Adrenal gland (tissue), 12 donors: ENCODE measurements around the gene SPEG. TPM values are rescaled to one million over a fixed set of nuclear protein-coding genes. Genes with fewer than 3 reads are reported as not detected.

ENCODE experiments used
- DNase-seq, 7 donors: peaks; one replicate each; pipeline ENCODE4 v3.0.0-alpha.2; 2019 to 2020
- H3K27ac ChIP-seq, 5 donors: fragments of 200-600 bp; sonication (generic) in 4 of 5; 1 replicate in 3 of 5; 2 replicates in 2 of 5; pipeline versions ENCODE4 v1.5.1 to v1.8.0; 2016 to 2020; ENCODE audit warnings: mild to moderate bottlenecking in 1 of 5
- H3K27me3 ChIP-seq: fragments of 200-600 bp; 2 replicates; pipeline ENCODE4 v1.8.0; 2021
- H3K36me3 ChIP-seq, 2 donors: fragments of 200-600 bp; replicated peaks in 1 of 2; 1 replicate in 1 of 2; 2 replicates in 1 of 2; pipeline versions ENCODE4 v1.5.1 to v1.8.0; 2018 to 2022
- H3K4me1 ChIP-seq, 2 donors: fragments of 200-600 bp; replicated peaks in 1 of 2; 1 replicate in 1 of 2; 2 replicates in 1 of 2; pipeline versions ENCODE4 v1.5.1 to v1.8.0; 2018 to 2021
- H3K4me3 ChIP-seq, 4 donors: fragments of 200-600 bp; sonication (generic) in 3 of 4; one replicate each; pipeline ENCODE4 v1.5.1; 2016 to 2018
- H3K9me3 ChIP-seq, 3 donors: fragments of 200-600 bp; sonication (generic) in 1 of 3; replicated peaks in 1 of 3; 1 replicate in 2 of 3; 2 replicates in 1 of 3; pipeline versions ENCODE4 v1.5.1 to v1.8.0; 2016 to 2021
- CTCF ChIP-seq, 6 experiments: fragments of 450-650 bp in 4 of 6; fragments of 200-600 bp in 2 of 6; sonication (generic) in 1 of 6; IDR thresholded peaks; 1 replicate in 5 of 6; 2 replicates in 1 of 6; pipeline versions ENCODE4 v1.5.1 to v1.8.0; 2016 to 2021; ENCODE audit warnings: antibody characterized with exemption in 6 of 6, mild to moderate bottlenecking in 2 of 6, moderate library complexity in 1 of 6
- POLR2A ChIP-seq, 2 donors: fragments of 450-650 bp; IDR thresholded peaks; one replicate each; pipeline ENCODE4 v1.6.1; 2017; ENCODE audit warnings: antibody characterized with exemption in 2 of 2, mild to moderate bottlenecking in 2 of 2, moderate library complexity in 1 of 2
- WGBS, 4 donors: extraction: QIAGEN DNeasy Blood & Tissue Kit in 2 of 4; methylation state at CpG; one replicate each; pipeline versions ENCODE4 v1.1.5 to v1.1.7; 2013 to 2017; 5-methylcytosine and 5-hydroxymethylcytosine counted together
- intact Hi-C, 2 donors: fragments of 100-400 bp; cut with DNase I; formaldehyde crosslinking; loops; one replicate each; pipeline versions ENCODE4 v1.14.1 to v1.15.0; 2022 to 2023
- polyA plus RNA-seq, 3 donors: library from polyadenylated mRNA; stranded (reverse); fragments of 200-250 nt in 2 of 3; fragments of 350-450 nt in 1 of 3; fragmentation: Illumina TruSeq in 1 of 3; extraction: RNeasy Lipid Tissue Mini Kit (QIAGEN cat#74804) in 1 of 3; gene quantifications; one replicate each; pipeline ENCODE4 v1.2.3, GENCODE V29; 2013 to 2014
- total RNA-seq, 9 donors: library from RNA; depleted of rRNA in 4 of 9; stranded (reverse); fragments of >200 nt in 4 of 9; fragments of 120-200 nt in 1 of 9; fragmentation: NEBNext Ultra II Directional in 1 of 9; extraction: Animal tissue kit (Norgen Biotek cat#: 25700) in 1 of 9; gene quantifications; one replicate each; pipeline versions ENCODE4 v1.1.0 to v1.2.4, GENCODE V29; 2013 to 2023
- donor health status: healthy with polysubstance abuse.
- donor health status: Bipolar disorder and iron deficiency.
- donor health status: DM: yes; HTN: yes; CAD: no.
- donor health status: DM: no; HTN: no; CAD: no.
- donor health status: DM: no; HTN: no; CAD: no.
- donor health status: DM: yes; HTN: yes; CAD: no.

The SPEG gene
- total and polyA plus RNA-seq, 12 donors: 0.66 to 178 (median 5.5) TPM

- intact Hi-C loops: no loop called here
- no peak for DNase-seq
- 50 to 79% (median 71%) methylated on average over 5 of the region's 5 CpGs for WGBS, 4 donors
- peak overlapping the region in 2 of 5 donors; percentile 10 to 65 for H3K27ac ChIP-seq
- H3K9me3 ChIP-seq: no peaks in the 10 kb centered on the region
- TF ChIP-seq CTCF (IDR thresholded peaks at IDR 0.05) (no peak), POLR2A (IDR thresholded peaks at IDR 0.05) (no peak)
- peaks cover 24% of the 10 kb centered on the region for H3K27me3 ChIP-seq
- peaks cover 0 to 12% of the 10 kb centered on the region in 2 donors for H3K4me1 ChIP-seq
- no peak overlapping the region for H3K4me3 ChIP-seq
- H3K36me3 ChIP-seq: no peaks in the 10 kb centered on the region
Measured at GRCh38 chr2:219445220-219445640, 10.6 kb downstream of the SPEG start.

GRCh38 chr2:219446101-219446504 is 11.5 kb downstream of the SPEG start:
- H3K4me3 ChIP-seq: no peak overlapping the region
- 42 to 53% (median 49%) methylated on average over 4 to 6 of the region's 6 CpGs for WGBS, 4 donors
- H3K4me1 ChIP-seq: peaks cover 0 to 12% of the 10 kb centered on the region in 2 donors
- no peaks in the 10 kb centered on the region for H3K9me3 ChIP-seq
- peak in 4 of 7 donors; percentile 19 to 89 (median 44) for DNase-seq
- no peaks in the 10 kb centered on the region for H3K36me3 ChIP-seq
- intact Hi-C loops: no loop called here
- H3K27ac ChIP-seq: peak overlapping the region in 2 of 5 donors; percentile 40 to 65
- TF ChIP-seq POLR2A (IDR thresholded peaks at IDR 0.05) (no peak), CTCF (IDR thresholded peaks at IDR 0.05) (no peak)
- H3K27me3 ChIP-seq: peaks cover 24% of the 10 kb centered on the region

- 63 to 100% (median 86%) methylated on average over 1 of the region's 1 CpG for WGBS, 4 donors
- H3K27ac ChIP-seq: peak overlapping the region in 1 of 5 donors; percentile 65
- peaks cover 0 to 6% of the 10 kb centered on the region in 2 donors for H3K4me1 ChIP-seq
- H3K9me3 ChIP-seq: no peaks in the 10 kb centered on the region
- intact Hi-C loops: no loop called here
- peaks cover 19% of the 10 kb centered on the region for H3K27me3 ChIP-seq
- no peaks in the 10 kb centered on the region for H3K36me3 ChIP-seq
- H3K4me3 ChIP-seq: no peak overlapping the region
- no peak for DNase-seq
- TF ChIP-seq POLR2A (IDR thresholded peaks at IDR 0.05): no peak
- TF ChIP-seq CTCF (IDR thresholded peaks at IDR 0.05): no peak
Measured at GRCh38 chr2:219446689-219447088, 12.0 kb downstream of the SPEG start.

- Histone ChIP-seq H3K36me3 (no peaks in the 10 kb centered on the region), H3K4me1 (no peaks in the 10 kb centered on the region), H3K4me3 (no peak overlapping the region), H3K27me3 (peaks cover 18% of the 10 kb centered on the region), H3K9me3 (no peaks in the 10 kb centered on the region), H3K27ac (peak overlapping the region in 1 of 5 donors; percentile 21)
- 53 to 72% (median 69%) methylated on average over 5 to 23 of the region's 23 CpGs for WGBS, 4 donors
- intact Hi-C loops: no loop called here
- no peak for DNase-seq
- no peak for TF ChIP-seq CTCF (IDR thresholded peaks at IDR 0.05)
- TF ChIP-seq POLR2A (IDR thresholded peaks at IDR 0.05): no peak
Measured at GRCh38 chr2:219447242-219448098, 12.8 kb downstream of the SPEG start.
